Liver (tissue), 9 donors: ENCODE results near the gene RAB23. TPM values are rescaled to one million over a fixed set of nuclear protein-coding genes. Genes with fewer than 3 reads are reported as not detected.

Source experiments
- DNase-seq: peaks from one replicate; pipeline ENCODE4 v3.0.0-alpha.2; 2017; ENCODE audit warnings: low spot score
- H3K27ac ChIP-seq, 2 donors: one replicate each; pipeline ENCODE4 v1.7.0; 2013; ENCODE audit warnings: inconsistent platforms in 2 of 2, low read length in 2 of 2, control low read depth in 1 of 2, low read depth in 1 of 2, mild to moderate bottlenecking in 1 of 2
- H3K27me3 ChIP-seq, 4 donors: one replicate each; pipeline versions ENCODE4 v1.6.1 to v1.7.0; 2013; ENCODE audit warnings: low read length in 3 of 4, inconsistent platforms in 1 of 4, mild to moderate bottlenecking in 1 of 4, moderate library complexity in 1 of 4; ENCODE audit not compliant: control insufficient read depth in 4 of 4, insufficient read depth in 4 of 4
- H3K36me3 ChIP-seq, 4 donors: one replicate each; pipeline versions ENCODE4 v1.6.1 to v1.7.0; 2013; ENCODE audit warnings: low read length in 3 of 4, mild to moderate bottlenecking in 3 of 4, low read depth in 1 of 4, moderate library complexity in 1 of 4; ENCODE audit not compliant: control insufficient read depth in 4 of 4, insufficient read depth in 3 of 4
- H3K4me1 ChIP-seq, 4 donors: one replicate each; pipeline versions ENCODE4 v1.6.1 to v1.7.0; 2013; ENCODE audit warnings: low read length in 3 of 4, mild to moderate bottlenecking in 3 of 4, moderate library complexity in 1 of 4; ENCODE audit not compliant: control insufficient read depth in 4 of 4, insufficient read depth in 4 of 4
- H3K4me3 ChIP-seq, 3 donors: one replicate each; pipeline versions ENCODE4 v1.6.1 to v1.7.0; 2013; ENCODE audit warnings: low read length in 3 of 3, control low read depth in 1 of 3, low read depth in 1 of 3, mild to moderate bottlenecking in 1 of 3
- H3K9ac ChIP-seq, 2 donors: one replicate each; pipeline ENCODE4 v1.7.0; 2013; ENCODE audit warnings: low read length in 2 of 2, mild to moderate bottlenecking in 2 of 2, moderate library complexity in 2 of 2, control low read depth in 1 of 2, low read depth in 1 of 2
- H3K9me3 ChIP-seq, 4 donors: one replicate each; pipeline versions ENCODE4 v1.6.1 to v1.7.0; 2013; ENCODE audit warnings: low read length in 3 of 4; ENCODE audit not compliant: control insufficient read depth in 4 of 4
- CTCF ChIP-seq: fragments of 150-350 bp; IDR thresholded peaks from 2 replicates; pipeline ENCODE4 v1.5.1; 2017; ENCODE audit warnings: improper control_type of control experiment, low read depth, low read length; ENCODE audit not compliant: missing input control
- EGR1 ChIP-seq, 2 donors: IDR thresholded peaks; 2 replicates each; pipeline ENCODE4 v1.6.1; 2016 to 2018; ENCODE audit warnings: antibody characterized with exemption in 2 of 2, low read depth in 2 of 2
- FOXA1 ChIP-seq: IDR thresholded peaks from 2 replicates; pipeline ENCODE4 v1.6.1; 2016; ENCODE audit warnings: antibody characterized with exemption
- FOXA2 ChIP-seq: IDR thresholded peaks from 2 replicates; pipeline ENCODE4 v1.6.1; 2016; ENCODE audit warnings: antibody characterized with exemption
- GABPA ChIP-seq, 2 donors: IDR thresholded peaks in 1 of 2; conservative IDR thresholded peaks in 1 of 2; 2 replicates each; pipeline ENCODE4 v1.6.1; 2016; ENCODE audit warnings: antibody characterized with exemption in 2 of 2, mild to moderate bottlenecking in 1 of 2, moderate library complexity in 1 of 2
- HNF4A ChIP-seq, 2 donors: conservative IDR thresholded peaks; 2 replicates each; pipeline ENCODE4 v1.6.1; 2016; ENCODE audit warnings: antibody characterized with exemption in 2 of 2, mild to moderate bottlenecking in 2 of 2
- HNF4G ChIP-seq: IDR thresholded peaks from 2 replicates; pipeline ENCODE4 v1.6.1; 2016; ENCODE audit warnings: antibody characterized with exemption
- JUND ChIP-seq, 2 donors: IDR thresholded peaks; 2 replicates each; pipeline ENCODE4 v1.6.1; 2016; ENCODE audit warnings: antibody characterized with exemption in 2 of 2
- NR2F2 ChIP-seq: IDR thresholded peaks from 2 replicates; pipeline ENCODE4 v1.6.1; 2016; ENCODE audit warnings: antibody characterized with exemption
- RAD21 ChIP-seq, 2 donors: IDR thresholded peaks; 2 replicates each; pipeline ENCODE4 v1.6.1; 2016; ENCODE audit warnings: antibody characterized with exemption in 2 of 2, mild to moderate bottlenecking in 2 of 2
- REST ChIP-seq: IDR thresholded peaks from 2 replicates; pipeline ENCODE4 v1.6.1; 2016; ENCODE audit warnings: antibody characterized with exemption, mild to moderate bottlenecking
- RXRA ChIP-seq, 2 donors: IDR thresholded peaks; 2 replicates each; pipeline ENCODE4 v1.6.1; 2017 to 2018; ENCODE audit warnings: antibody characterized with exemption in 2 of 2, mild to moderate bottlenecking in 1 of 2
- SP1 ChIP-seq: IDR thresholded peaks from 2 replicates; pipeline ENCODE4 v1.6.1; 2018; ENCODE audit warnings: antibody characterized with exemption, mild to moderate bottlenecking
- TAF1 ChIP-seq: conservative IDR thresholded peaks from 2 replicates; pipeline ENCODE4 v1.6.1; 2016; ENCODE audit warnings: antibody characterized with exemption, mild to moderate bottlenecking
- ZBTB33 ChIP-seq: IDR thresholded peaks from 2 replicates; pipeline ENCODE4 v1.6.1; 2016; ENCODE audit warnings: antibody characterized with exemption
- WGBS: extraction: QIAGEN DNeasy Blood & Tissue Kit; methylation state at CpG from one replicate; pipeline ENCODE4 v1.1.7; 2013; 5-methylcytosine and 5-hydroxymethylcytosine counted together
- polyA plus RNA-seq, 2 donors: library from polyadenylated mRNA; stranded (reverse) in 1 of 2; unstranded in 1 of 2; fragments of 200-250 nt in 1 of 2; fragments of >200 nt in 1 of 2; fragmentation: Nextera tagmentation in 1 of 2; extraction: Ambion mirVana in 1 of 2; gene quantifications; one replicate each; pipeline versions ENCODE4 v1.2.1 to v1.2.3, GENCODE V29; 2013 to 2015
- total RNA-seq, 2 donors: library from RNA; depleted of rRNA; stranded (reverse); fragments of >200 nt; gene quantifications; one replicate each; pipeline ENCODE4 v1.2.3, GENCODE V29; 2014
- TF ChIP-seq, protein P1 (sequence below): IDR thresholded peaks from 2 replicates; pipeline ENCODE4 v1.6.1; 2016; ENCODE audit warnings: antibody characterized with exemption
- TF ChIP-seq, protein P2 (sequence below): IDR thresholded peaks from 2 replicates; pipeline ENCODE4 v1.6.1; 2016; ENCODE audit warnings: antibody characterized with exemption
- donor health status: healthy.
- donor health status: healthy.
- donor health status: healthy.
- donor health status: healthy.
- donor health status: healthy.

The RAB23 gene
- total and polyA plus RNA-seq, 4 donors, result 0.60 to 4.3 (median 2.4) TPM

GRCh38 chr6:57262901-57263694 lies 41.0 kb upstream of the RAB23 start:
- Histone ChIP-seq H3K27me3 (no peaks in the 10 kb centered on the region), H3K27ac (peak overlapping the region; percentile 1 to 33), H3K9me3 (no peaks in the 10 kb centered on the region), H3K9ac (no peak overlapping the region), H3K4me3 (no peak overlapping the region), H3K36me3 (no peaks in the 10 kb centered on the region), H3K4me1 (no peaks in the 10 kb centered on the region)
- TF ChIP-seq GABPA (IDR thresholded peaks at IDR 0.05 in 1 of 2, conservative IDR thresholded peaks at IDR 0.05 in 1 of 2), result no peak
- TF ChIP-seq REST, result no peak
- no peak for TF ChIP-seq CTCF
- no peak for TF ChIP-seq RAD21 (IDR thresholded peaks at IDR 0.05)
- no peak for TF ChIP-seq FOXA2
- TF ChIP-seq HNF4G, result no peak
- TF ChIP-seq EGR1 (IDR thresholded peaks at IDR 0.05; ENCODE audit: low read depth in 2 of 2), result no peak
- no peak for TF ChIP-seq SP1
- TF ChIP-seq FOXA1, result no peak
- no peak for TF ChIP-seq JUND (IDR thresholded peaks at IDR 0.05)
- DNase-seq, result no peak
- 63% methylated on average over 3 of the region's 3 CpGs for WGBS

DNA sequence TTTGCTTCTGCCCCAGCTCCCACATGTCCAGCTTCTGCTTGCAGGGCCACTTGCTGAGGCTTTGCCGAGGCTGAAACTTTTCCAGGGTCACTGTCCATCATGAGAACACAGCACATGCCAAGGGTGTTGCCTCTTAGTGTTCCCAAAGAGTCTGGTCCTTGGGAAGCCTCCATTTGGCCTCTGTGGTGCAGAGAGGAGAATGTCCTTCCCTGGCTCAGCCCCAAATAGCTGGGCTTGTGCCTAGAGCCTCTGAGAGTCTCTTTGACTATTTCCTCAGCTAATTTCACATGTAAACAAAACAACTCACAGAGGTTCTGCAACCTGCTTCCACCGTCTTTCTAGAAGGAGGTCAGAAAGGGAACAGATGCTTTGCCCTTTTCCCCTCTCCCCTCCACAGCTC lies 40.4 kb upstream of the RAB23 start:
- DNase-seq, result no peak
- WGBS, result 69% methylated on average over 2 of the region's 2 CpGs
- H3K4me1 ChIP-seq, result no peaks in the 10 kb centered on the region
- peak overlapping the region in 1 of 2 donors; percentile 1 for H3K27ac ChIP-seq
- no peaks in the 10 kb centered on the region for H3K9me3 ChIP-seq
- H3K4me3 ChIP-seq, result no peak overlapping the region
- no peaks in the 10 kb centered on the region for H3K27me3 ChIP-seq
- H3K9ac ChIP-seq, result no peak overlapping the region
- H3K36me3 ChIP-seq, result no peaks in the 10 kb centered on the region
- TF ChIP-seq, protein P1, sequence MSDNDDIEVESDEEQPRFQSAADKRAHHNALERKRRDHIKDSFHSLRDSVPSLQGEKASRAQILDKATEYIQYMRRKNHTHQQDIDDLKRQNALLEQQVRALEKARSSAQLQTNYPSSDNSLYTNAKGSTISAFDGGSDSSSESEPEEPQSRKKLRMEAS, result no peak
- TF ChIP-seq TAF1 (no peak), RAD21 (IDR thresholded peaks at IDR 0.05) (no peak), GABPA (IDR thresholded peaks at IDR 0.05 in 1 of 2, conservative IDR thresholded peaks at IDR 0.05 in 1 of 2) (no peak), HNF4A (conservative IDR thresholded peaks at IDR 0.05) (no peak), ZBTB33 (no peak), JUND (IDR thresholded peaks at IDR 0.05) (no peak), FOXA2 (no peak), CTCF (no peak), HNF4G (no peak), RXRA (IDR thresholded peaks at IDR 0.05) (no peak), FOXA1 (no peak), SP1 (no peak), REST (no peak), NR2F2 (no peak)
- TF ChIP-seq, protein P2, sequence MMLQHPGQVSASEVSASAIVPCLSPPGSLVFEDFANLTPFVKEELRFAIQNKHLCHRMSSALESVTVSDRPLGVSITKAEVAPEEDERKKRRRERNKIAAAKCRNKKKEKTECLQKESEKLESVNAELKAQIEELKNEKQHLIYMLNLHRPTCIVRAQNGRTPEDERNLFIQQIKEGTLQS, result no peak
